HepG2 (cell line): ENCODE data around the gene THBS1. TPM values are rescaled to one million over a fixed set of nuclear protein-coding genes. Genes with fewer than 3 reads are reported as not detected.

Experiments used
- AKNA ChIP-seq: sonication (generic); formaldehyde crosslinking; IDR thresholded peaks from 2 replicates; pipeline ENCODE4 v1.4.0; 2020; ENCODE audit warnings: missing genetic modification reagents, borderline replicate concordance
- CC2D1A ChIP-seq: sonication (generic); formaldehyde crosslinking; IDR thresholded peaks from 2 replicates; pipeline ENCODE4 v1.8.1; 2023; ENCODE audit warnings: mild to moderate bottlenecking, missing genetic modification reagents
- GFI1 ChIP-seq: sonication (generic); formaldehyde crosslinking; IDR thresholded peaks from 2 replicates; pipeline ENCODE4 v1.5.0; 2020; ENCODE audit warnings: missing genetic modification reagents, mild to moderate bottlenecking, borderline replicate concordance
- IRF2 ChIP-seq: IDR thresholded peaks from 2 replicates; pipeline ENCODE4 v1.6.1; 2018; ENCODE audit warnings: missing genetic modification reagents, missing compliant biosample characterization
- KLF12 ChIP-seq: sonication (generic); formaldehyde crosslinking; IDR thresholded peaks from 2 replicates; pipeline ENCODE4 v1.4.0; 2020; ENCODE audit warnings: missing genetic modification reagents, borderline replicate concordance
- MAF1 ChIP-seq: sonication (generic); formaldehyde crosslinking; IDR thresholded peaks from 2 replicates; pipeline ENCODE4 v1.5.0; 2020; ENCODE audit warnings: missing genetic modification reagents, borderline replicate concordance
- NFAT5 ChIP-seq: sonication (generic); formaldehyde crosslinking; IDR thresholded peaks from 2 replicates; pipeline ENCODE4 v1.4.0; 2020; ENCODE audit warnings: missing genetic modification reagents
- POGK ChIP-seq: sonication (generic); formaldehyde crosslinking; conservative IDR thresholded peaks from 2 replicates; pipeline ENCODE4 v1.8.0; 2022; ENCODE audit warnings: mild to moderate bottlenecking, moderate library complexity, missing genetic modification reagents
- POLR2AphosphoS2 ChIP-seq: IDR thresholded peaks from 2 replicates; pipeline ENCODE4 v1.6.1; 2011; ENCODE audit warnings: low read depth, low read length, improper control_type of control experiment
- SAP130 ChIP-seq: IDR thresholded peaks from 2 replicates; pipeline ENCODE4 v1.6.1; 2016; ENCODE audit warnings: low read depth
- SRF ChIP-seq: IDR thresholded peaks from 2 replicates; pipeline ENCODE4 v1.6.1; 2011; ENCODE audit warnings: mild to moderate bottlenecking, low read depth, low read length, moderate library complexity
- ZFP90 ChIP-seq: sonication (generic); formaldehyde crosslinking; IDR thresholded peaks from 2 replicates; pipeline ENCODE4 v1.8.0; 2022; ENCODE audit warnings: missing genetic modification reagents, mild to moderate bottlenecking, inconsistent platforms, borderline replicate concordance
- ZNF205 ChIP-seq: IDR thresholded peaks from 2 replicates; pipeline ENCODE4 v1.6.1; 2018; ENCODE audit warnings: missing biosample characterization, missing genetic modification reagents
- ZNF282 ChIP-seq: fragments of 450-650 bp; IDR thresholded peaks from 2 replicates; pipeline ENCODE4 v1.6.1; 2018; ENCODE audit not compliant: partially characterized antibody
- ZNF605 ChIP-seq: sonication (generic); formaldehyde crosslinking; IDR thresholded peaks from 2 replicates; pipeline ENCODE4 v1.8.0; 2022; ENCODE audit warnings: mild to moderate bottlenecking, missing genetic modification reagents
- ZNF788 ChIP-seq: sonication (generic); formaldehyde crosslinking; IDR thresholded peaks from 2 replicates; pipeline ENCODE4 v1.5.0; 2020; ENCODE audit warnings: mild to moderate bottlenecking, missing genetic modification reagents, borderline replicate concordance
- polyA plus RNA-seq, 8 experiments: library from polyadenylated mRNA; depleted of rRNA in 3 of 8; stranded (reverse) in 7 of 8; unstranded in 1 of 8; fragments of >200 nt; fragmentation: Illumina TruSeq in 4 of 8; extraction: Trizol in 4 of 8; gene quantifications; 2 replicates each; pipeline versions ENCODE4 v1.2.1 to v1.2.3, GENCODE V29; 2011 to 2016; ENCODE audit warnings: low read depth in 4 of 8, missing spikeins in 1 of 8, mixed read lengths in 1 of 8; ENCODE audit not compliant: insufficient read depth in 1 of 8
- total RNA-seq, 5 experiments: library from RNA; depleted of rRNA; stranded (reverse); fragments of >200 nt; fragmentation: Illumina TruSeq; extraction: Trizol; gene quantifications; 2 replicates each; pipeline ENCODE4 v1.2.3, GENCODE V29; 2016; ENCODE audit warnings: low read depth in 1 of 5

Gene THBS1
- total and polyA plus RNA-seq, 2 of the 13 experiments (the other 11 are each of a cell fraction or from before 2014, with no cell fraction given) = 54.7 to 67.1 TPM

GRCh38 chr15:39579487-39580116 lies 1.3 kb upstream of the THBS1 start (continued):
- TF ChIP-seq MAF1 (CRISPR knock-in tag) (no peak), ZNF788 (CRISPR knock-in tag) (no peak), IRF2 (CRISPR knock-in tag) (peak; percentile 42; the same call in 1 of the 2 replicates), KLF12 (CRISPR knock-in tag) (no peak), ZNF605 (peak; percentile 59; the same call in 1 of the 2 replicates), CC2D1A (CRISPR knock-in tag) (no peak), POGK (CRISPR knock-in tag) (0 out of 2 replicates have a peak, but pooled peaks have one; percentile 2), ZNF282 (no peak), SRF (peak; percentile 70), POLR2AphosphoS2 (no peak), ZNF205 (no peak), AKNA (CRISPR knock-in tag) (no peak), SAP130 (CRISPR knock-in tag) (peak; percentile 76), ZFP90 (CRISPR knock-in tag) (no peak), GFI1 (CRISPR knock-in tag) (no peak), NFAT5 (no peak)
